ENCODE data around the gene OR2T11. TPM values are rescaled to one million over a fixed set of nuclear protein-coding genes. Genes with fewer than 3 reads are reported as not detected.

The OR2T11 gene
- total RNA-seq, 1 experiment from 2014 or later = not detected

Other genes starting within 250 kb of the OR2T11 start
- gene OR2T1, start 232.0 kb downstream of the OR2T11 start, total RNA-seq (2021) = not detected in 2 replicates
- gene OR2T2, start 189.5 kb downstream of the OR2T11 start, total RNA-seq (2021) = not detected in 2 replicates
- gene OR2T3, start 161.7 kb downstream of the OR2T11 start, total RNA-seq (2021) = not detected in 2 replicates
- gene OR2T5, start 146.5 kb downstream of the OR2T11 start, total RNA-seq (2021) = not detected in 2 replicates
- not detected in 2 replicates for gene OR2G6, start 127.0 kb downstream of the OR2T11 start, total RNA-seq (2021)
- gene OR2T29, start 72.3 kb downstream of the OR2T11 start, total RNA-seq (2021) = not detected in 2 replicates
- gene OR2T34, start 60.3 kb downstream of the OR2T11 start, total RNA-seq (2021) = not detected in 2 replicates
- not detected in 2 replicates for gene OR2T10, start 37.4 kb downstream of the OR2T11 start, total RNA-seq (2021)
- gene OR2T35, start 10.2 kb upstream of the OR2T11 start, total RNA-seq (2021) = not detected in 2 replicates
- not detected in 2 replicates for gene OR2T27, start 20.4 kb upstream of the OR2T11 start, total RNA-seq (2021)
- gene OR14I1, start 67.7 kb upstream of the OR2T11 start, total RNA-seq (2021) = not detected in 2 replicates
- gene LYPD8, start 120.7 kb upstream of the OR2T11 start, total RNA-seq (2021) = not detected in 2 replicates
- gene SH3BP5L, start 190.8 kb upstream of the OR2T11 start, total RNA-seq (2021) = 26.7 and 28.6 TPM in 2 replicates
- gene ZNF672, start 203.1 kb upstream of the OR2T11 start, total RNA-seq (2021) = 21.6 and 24.0 TPM in 2 replicates
- gene ZNF692, start 224.0 kb upstream of the OR2T11 start, total RNA-seq (2021) = 58.6 and 64.5 TPM in 2 replicates

All from A673 (cell line).